Urinary bladder (tissue), 4 donors: ENCODE results near the gene S100A13. TPM values are rescaled to one million over a fixed set of nuclear protein-coding genes. Genes with fewer than 3 reads are reported as not detected.
"Not testable (repeated sequence)": the region's sequence is repeated elsewhere in the genome, so short reads cannot be mapped to it uniquely, and the experiment has no call there.

ENCODE experiments used
- DNase-seq: peaks from one replicate; pipeline ENCODE4 v3.0.0-alpha.2; 2015; ENCODE audit errors: extremely low spot score
- H3K27ac ChIP-seq: one replicate; pipeline ENCODE4 v1.5.1; 2013; ENCODE audit warnings: low read depth, mild to moderate bottlenecking, moderate library complexity
- H3K36me3 ChIP-seq: one replicate; pipeline ENCODE4 v1.6.1; 2013; ENCODE audit warnings: mild to moderate bottlenecking, moderate library complexity; ENCODE audit not compliant: insufficient read depth
- H3K4me1 ChIP-seq: one replicate; pipeline ENCODE4 v1.6.1; 2013; ENCODE audit warnings: mild to moderate bottlenecking, moderate library complexity; ENCODE audit not compliant: insufficient read depth
- H3K4me3 ChIP-seq: one replicate; pipeline ENCODE4 v1.5.1; 2013; ENCODE audit warnings: low read depth, low read length
- WGBS: extraction: QIAGEN DNeasy Blood & Tissue Kit; methylation state at CpG from one replicate; pipeline ENCODE4 v1.1.7; 2013; 5-methylcytosine and 5-hydroxymethylcytosine counted together
- polyA plus RNA-seq: library from polyadenylated mRNA; stranded (reverse); fragments of 200-250 nt; gene quantifications from one replicate; pipeline ENCODE4 v1.2.3, GENCODE V29; 2013
- total RNA-seq: library from RNA; depleted of rRNA; stranded (reverse); fragments of >200 nt; gene quantifications from one replicate; pipeline ENCODE4 v1.2.3, GENCODE V29; 2014
- donor health status: healthy with polysubstance abuse.
- donor health status: healthy.

Gene S100A13
- total and polyA plus RNA-seq, 2 donors = 35.6 to 193 TPM

- H3K27ac ChIP-seq, H3K4me1 ChIP-seq, H3K4me3 ChIP-seq, DNase-seq: not testable (repeated sequence)
- 93% methylated on average over 5 of the region's 5 CpGs for WGBS
- H3K36me3 ChIP-seq = peaks cover 11% of the 10 kb centered on the region
Measured at GRCh38 chr1:153640213-153640612, 12.9 kb upstream of the S100A13 start.

- whole genome bisulfite sequencing = 69% methylated on average over 3 of the region's 3 CpGs
- Histone ChIP-seq H3K4me1 (no peaks in the 10 kb centered on the region), H3K36me3 (peaks cover 6% of the 10 kb centered on the region), H3K4me3 (no peak overlapping the region), H3K27ac (no peak overlapping the region)
- DNase-seq = no peak
Measured at GRCh38 chr1:153639280-153639679, 12.0 kb upstream of the S100A13 start.

GRCh38 chr1:153638261-153638660 is 11.0 kb upstream of the S100A13 start:
- no peak for DNase-seq
- no peak overlapping the region for H3K4me3 ChIP-seq
- H3K36me3 ChIP-seq = peaks cover 6% of the 10 kb centered on the region
- H3K4me1 ChIP-seq = no peaks in the 10 kb centered on the region
- H3K27ac ChIP-seq = no peak overlapping the region
- WGBS = 70% methylated on average over 6 of the region's 6 CpGs

- H3K4me3 ChIP-seq = no peak overlapping the region
- H3K27ac ChIP-seq = no peak overlapping the region
- H3K36me3 ChIP-seq = peaks cover 6% of the 10 kb centered on the region
- H3K4me1 ChIP-seq = no peaks in the 10 kb centered on the region
- DNase-seq = no peak
- whole genome bisulfite sequencing = 92% methylated on average over 9 of the region's 9 CpGs
Measured at GRCh38 chr1:153636312-153636711, 9.0 kb upstream of the S100A13 start.

GRCh38 chr1:153635872-153636271 is 8.6 kb upstream of the S100A13 start:
- H3K4me3 ChIP-seq = no peak overlapping the region
- 86% methylated on average over 7 of the region's 7 CpGs for WGBS
- H3K27ac ChIP-seq = no peak overlapping the region
- peaks cover 6% of the 10 kb centered on the region for H3K36me3 ChIP-seq
- DNase-seq = no peak
- no peaks in the 10 kb centered on the region for H3K4me1 ChIP-seq

GRCh38 chr1:153633754-153634665 is 6.7 kb upstream of the S100A13 start, which contains the start of gene CHTOP:
TSS of gene CHTOP (plus strand) at chr1:153634066. CDS start at chr1:153636589, 2,523 bp downstream.
- no peaks in the 10 kb centered on the region for H3K4me1 ChIP-seq
- 2% methylated on average over 65 of the region's 65 CpGs for WGBS

GRCh38 chr1:153633161-153633753 is 6.0 kb upstream of the S100A13 start:
- no peaks in the 10 kb centered on the region for H3K36me3 ChIP-seq
- peak overlapping the region; percentile 7 for H3K4me3 ChIP-seq
- 38% methylated on average over 18 of the region's 18 CpGs for WGBS
- H3K27ac ChIP-seq = peak overlapping the region; percentile 89
- H3K4me1 ChIP-seq = no peaks in the 10 kb centered on the region
- DNase-seq = no peak

More at GRCh38 chr1:153633754-153634665, 6.7 kb upstream of the S100A13 start, which contains the start of gene CHTOP:
- H3K36me3 ChIP-seq = no peaks in the 10 kb centered on the region
- peak within 1 kb of the TSS; percentile 99 for H3K27ac ChIP-seq
- peak; percentile 96 for DNase-seq
- H3K4me3 ChIP-seq = peak within 1 kb of the TSS; percentile 71

- 76% methylated on average over 10 of the region's 10 CpGs for WGBS
- H3K4me1 ChIP-seq = no peaks in the 10 kb centered on the region
Measured at GRCh38 chr1:153631047-153632022, 4.0 kb upstream of the S100A13 start.

GRCh38 chr1:153630384-153630783 is 3.1 kb upstream of the S100A13 start:
- peaks cover 2% of the 10 kb centered on the region for H3K4me1 ChIP-seq
- DNase-seq = no peak
- WGBS = 79% methylated on average over 7 of the region's 7 CpGs
- H3K27ac ChIP-seq = no peak overlapping the region
- no peaks in the 10 kb centered on the region for H3K36me3 ChIP-seq
- H3K4me3 ChIP-seq = no peak overlapping the region

More at GRCh38 chr1:153631047-153632022, 4.0 kb upstream of the S100A13 start:
- no peaks in the 10 kb centered on the region for H3K36me3 ChIP-seq
- no peak overlapping the region for H3K27ac ChIP-seq
- DNase-seq = no peak
- H3K4me3 ChIP-seq = no peak overlapping the region

GRCh38 chr1:153629971-153630370 is 2.7 kb upstream of the S100A13 start:
- Histone ChIP-seq H3K27ac (no peak overlapping the region), H3K36me3 (no peaks in the 10 kb centered on the region), H3K4me1 (peaks cover 2% of the 10 kb centered on the region), H3K4me3 (no peak overlapping the region)
- no peak for DNase-seq
- WGBS = 75% methylated on average over 1 of the region's 1 CpG

GRCh38 chr1:153629343-153629665 is 2.0 kb upstream of the S100A13 start:
- DNase-seq = no peak
- WGBS = 73% methylated on average over 5 of the region's 5 CpGs
- H3K36me3 ChIP-seq = no peaks in the 10 kb centered on the region
- H3K4me3 ChIP-seq = no peak overlapping the region
- H3K27ac ChIP-seq = no peak overlapping the region
- peaks cover 2% of the 10 kb centered on the region for H3K4me1 ChIP-seq

GRCh38 chr1:153628638-153629342 is 1.5 kb upstream of the S100A13 start:
- no peak overlapping the region for H3K27ac ChIP-seq
- DNase-seq = no peak
- no peak overlapping the region for H3K4me3 ChIP-seq

More at GRCh38 chr1:153628638-153629342, 1.5 kb upstream of the S100A13 start:
- peaks cover 2% of the 10 kb centered on the region for H3K4me1 ChIP-seq
- no peaks in the 10 kb centered on the region for H3K36me3 ChIP-seq
- WGBS = 86% methylated on average over 6 of the region's 6 CpGs
